KMS-11 (cell line): Measurements from ENCODE around the gene PIGZ.

Source experiments
- H2AFZ ChIP-seq: fragments of 200-600 bp; sonication (generic); 2 replicates; pipeline ENCODE4 v1.6.1; 2016; ENCODE audit warnings: antibody characterized with exemption, mixed run types, low read depth
- H3K27ac ChIP-seq: fragments of 200-600 bp; sonication (generic); 2 replicates; pipeline ENCODE4 v1.6.1; 2016; ENCODE audit warnings: mild to moderate bottlenecking, mixed run types
- H3K27me3 ChIP-seq: fragments of 200-600 bp; sonication (generic); 2 replicates; pipeline ENCODE4 v1.6.1; 2017; ENCODE audit warnings: mild to moderate bottlenecking, low read depth, mixed run types, moderate library complexity; ENCODE audit not compliant: insufficient read depth
- H3K36me3 ChIP-seq: fragments of 200-600 bp; sonication (generic); 2 replicates; pipeline ENCODE4 v1.6.1; 2017; ENCODE audit warnings: mild to moderate bottlenecking, mixed run types; ENCODE audit not compliant: insufficient read depth
- H3K4me1 ChIP-seq: fragments of 200-600 bp; sonication (generic); 2 replicates; pipeline ENCODE4 v1.6.1; 2016; ENCODE audit warnings: mild to moderate bottlenecking, low read depth, mixed run types; ENCODE audit not compliant: poor library complexity, severe bottlenecking
- H3K4me2 ChIP-seq: fragments of 200-600 bp; sonication (generic); 2 replicates; pipeline ENCODE4 v1.7.0; 2016; ENCODE audit warnings: mild to moderate bottlenecking, mixed run types
- H3K4me3 ChIP-seq: fragments of 200-600 bp; sonication (generic); IDR thresholded peaks from 2 replicates; pipeline ENCODE4 v1.6.1; 2017; ENCODE audit warnings: low read depth, low read length, mixed read lengths; ENCODE audit not compliant: insufficient read depth
- H3K79me2 ChIP-seq: fragments of 200-600 bp; sonication (generic); 2 replicates; pipeline ENCODE4 v1.6.1; 2016; ENCODE audit warnings: low read depth, mixed run types; ENCODE audit not compliant: insufficient read depth
- H3K9ac ChIP-seq: fragments of 200-600 bp; sonication (generic); 2 replicates; pipeline ENCODE4 v1.6.1; 2016; ENCODE audit warnings: mild to moderate bottlenecking, mixed run types
- H4K20me1 ChIP-seq: fragments of 200-600 bp; sonication (generic); 2 replicates; pipeline ENCODE4 v1.6.1; 2016; ENCODE audit warnings: mild to moderate bottlenecking, mixed run types; ENCODE audit not compliant: insufficient read depth
- TF ChIP-seq, protein P1 (sequence below): fragments of 200-600 bp; sonication (generic); conservative IDR thresholded peaks from 2 replicates; pipeline ENCODE4 v1.6.1; 2017; ENCODE audit warnings: low read depth, mild to moderate bottlenecking, antibody characterized with exemption, low read length, moderate library complexity, mixed read lengths

The PIGZ gene

GRCh38 chr3:196990601-196991007 lies 22.0 kb upstream of the PIGZ start:
- no peak overlapping the region for H3K4me3 ChIP-seq
- H3K79me2 ChIP-seq: no peaks in the 10 kb centered on the region
- no peaks in the 10 kb centered on the region for H3K27me3 ChIP-seq
- H3K4me1 ChIP-seq: no peaks in the 10 kb centered on the region
- H4K20me1 ChIP-seq: no peaks in the 10 kb centered on the region
- H3K4me2 ChIP-seq: no peak overlapping the region
- H2AFZ ChIP-seq: no peak overlapping the region
- TF ChIP-seq, protein P1, sequence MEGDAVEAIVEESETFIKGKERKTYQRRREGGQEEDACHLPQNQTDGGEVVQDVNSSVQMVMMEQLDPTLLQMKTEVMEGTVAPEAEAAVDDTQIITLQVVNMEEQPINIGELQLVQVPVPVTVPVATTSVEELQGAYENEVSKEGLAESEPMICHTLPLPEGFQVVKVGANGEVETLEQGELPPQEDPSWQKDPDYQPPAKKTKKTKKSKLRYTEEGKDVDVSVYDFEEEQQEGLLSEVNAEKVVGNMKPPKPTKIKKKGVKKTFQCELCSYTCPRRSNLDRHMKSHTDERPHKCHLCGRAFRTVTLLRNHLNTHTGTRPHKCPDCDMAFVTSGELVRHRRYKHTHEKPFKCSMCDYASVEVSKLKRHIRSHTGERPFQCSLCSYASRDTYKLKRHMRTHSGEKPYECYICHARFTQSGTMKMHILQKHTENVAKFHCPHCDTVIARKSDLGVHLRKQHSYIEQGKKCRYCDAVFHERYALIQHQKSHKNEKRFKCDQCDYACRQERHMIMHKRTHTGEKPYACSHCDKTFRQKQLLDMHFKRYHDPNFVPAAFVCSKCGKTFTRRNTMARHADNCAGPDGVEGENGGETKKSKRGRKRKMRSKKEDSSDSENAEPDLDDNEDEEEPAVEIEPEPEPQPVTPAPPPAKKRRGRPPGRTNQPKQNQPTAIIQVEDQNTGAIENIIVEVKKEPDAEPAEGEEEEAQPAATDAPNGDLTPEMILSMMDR: no peak
- no peaks in the 10 kb centered on the region for H3K36me3 ChIP-seq
- H3K9ac ChIP-seq: no peak overlapping the region
- no peak overlapping the region for H3K27ac ChIP-seq

DNA sequence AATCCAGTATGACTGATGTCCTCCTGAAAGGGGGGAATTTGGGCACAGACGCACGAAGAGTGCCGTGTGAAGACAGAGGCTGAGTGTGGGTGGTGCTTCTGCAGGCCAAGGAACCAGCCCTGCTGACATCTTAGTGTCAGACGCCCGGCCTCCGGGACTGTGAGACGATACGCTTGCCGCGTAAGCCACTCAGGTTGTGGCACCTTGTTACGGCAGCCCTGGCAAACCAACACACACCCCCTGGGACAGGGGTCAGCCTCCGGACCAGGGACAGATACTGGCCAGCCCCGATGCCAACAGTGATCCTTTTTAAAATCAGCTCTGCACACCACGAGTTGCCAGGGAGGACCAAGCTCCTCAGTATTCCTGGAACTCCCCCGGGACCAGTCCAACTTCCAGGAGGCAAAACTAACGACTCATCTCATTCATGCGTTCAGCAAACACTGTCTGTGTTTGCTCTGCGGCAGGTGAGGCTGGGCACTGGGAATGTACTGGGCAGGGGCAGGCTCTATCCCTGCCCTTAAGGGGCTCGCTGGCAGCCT lies 21.2 kb upstream of the PIGZ start:
- no peaks in the 10 kb centered on the region for H3K4me1 ChIP-seq
- no peaks in the 10 kb centered on the region for H3K79me2 ChIP-seq
- no peak overlapping the region for H2AFZ ChIP-seq
- H3K9ac ChIP-seq: no peak overlapping the region
- no peaks in the 10 kb centered on the region for H3K27me3 ChIP-seq
- TF ChIP-seq, protein P1: no peak
- no peaks in the 10 kb centered on the region for H3K36me3 ChIP-seq
- H4K20me1 ChIP-seq: no peaks in the 10 kb centered on the region
- no peak overlapping the region for H3K27ac ChIP-seq
- H3K4me3 ChIP-seq: no peak overlapping the region
- H3K4me2 ChIP-seq: no peak overlapping the region

DNA sequence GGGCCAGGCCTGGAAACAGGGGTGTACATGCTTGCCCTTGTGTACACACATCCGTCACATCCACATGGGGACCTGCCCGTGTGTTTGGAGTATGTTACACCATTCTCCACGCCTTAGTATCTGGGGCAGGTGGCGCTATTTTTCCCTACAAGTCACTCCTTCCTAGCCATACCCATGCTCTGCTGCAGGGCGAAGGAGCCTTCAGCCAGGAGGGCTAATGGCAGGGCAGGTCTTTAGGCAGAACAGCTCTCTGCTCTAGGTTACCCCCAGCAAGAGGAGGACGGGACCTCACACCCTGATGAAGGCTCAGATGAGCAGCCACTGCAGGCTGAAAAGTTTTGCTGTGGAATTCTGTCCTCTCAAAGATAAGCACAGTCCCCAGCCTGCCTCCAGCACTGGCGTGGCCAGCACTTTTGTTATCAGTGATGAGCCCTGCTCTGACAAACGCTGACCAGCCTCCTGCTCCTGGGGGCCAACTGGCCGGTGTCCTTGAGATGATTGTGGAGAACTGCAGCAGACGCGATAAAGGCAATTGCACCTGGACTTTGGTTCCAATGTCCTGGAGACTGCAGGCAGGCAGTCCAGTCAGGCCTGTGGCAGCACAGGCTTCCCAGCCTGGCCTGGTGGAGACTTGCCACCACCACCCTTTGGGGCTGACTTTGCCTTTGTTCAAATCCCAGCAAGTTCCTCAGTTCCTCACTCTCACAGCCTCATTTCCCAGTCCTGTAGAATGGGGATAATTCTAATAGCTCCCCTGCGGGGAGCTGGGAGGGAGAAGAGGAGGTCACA lies 19.8 kb upstream of the PIGZ start:
- Histone ChIP-seq H3K4me2 (no peak overlapping the region), H3K9ac (no peak overlapping the region), H4K20me1 (no peaks in the 10 kb centered on the region), H2AFZ (no peak overlapping the region), H3K27ac (no peak overlapping the region), H3K79me2 (no peaks in the 10 kb centered on the region), H3K36me3 (no peaks in the 10 kb centered on the region), H3K27me3 (no peaks in the 10 kb centered on the region), H3K4me3 (no peak overlapping the region), H3K4me1 (no peaks in the 10 kb centered on the region)
- TF ChIP-seq, protein P1: no peak

DNA sequence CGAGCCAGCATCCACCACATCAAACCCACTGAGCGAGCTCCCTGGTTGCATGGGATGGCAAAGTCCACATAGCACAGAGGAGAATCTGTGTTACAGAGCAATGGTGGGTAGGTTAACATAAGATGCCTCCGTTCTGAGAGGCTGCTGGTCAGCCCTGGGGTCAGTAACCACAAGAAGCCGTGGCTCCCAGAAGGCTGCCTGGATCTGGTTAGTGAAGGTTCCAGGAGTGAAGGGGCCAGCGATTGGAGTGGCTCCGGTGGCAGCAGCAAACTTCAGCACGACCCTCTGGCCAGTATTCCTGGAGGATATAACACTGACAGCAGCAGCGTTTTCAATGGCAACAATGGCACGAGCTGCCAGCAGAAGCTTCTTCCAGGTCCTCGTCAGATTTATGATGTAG lies 18.4 kb upstream of the PIGZ start:
- H3K4me1 ChIP-seq: no peaks in the 10 kb centered on the region
- no peaks in the 10 kb centered on the region for H4K20me1 ChIP-seq
- H3K4me3 ChIP-seq: no peak overlapping the region
- no peak overlapping the region for H3K4me2 ChIP-seq
- no peak overlapping the region for H2AFZ ChIP-seq
- H3K9ac ChIP-seq: no peak overlapping the region
- H3K27ac ChIP-seq: no peak overlapping the region
- no peaks in the 10 kb centered on the region for H3K36me3 ChIP-seq
- no peaks in the 10 kb centered on the region for H3K27me3 ChIP-seq
- no peaks in the 10 kb centered on the region for H3K79me2 ChIP-seq
- TF ChIP-seq, protein P1: no peak
